ENCODE data around the gene TTC23.

TTC23 gene

DNA sequence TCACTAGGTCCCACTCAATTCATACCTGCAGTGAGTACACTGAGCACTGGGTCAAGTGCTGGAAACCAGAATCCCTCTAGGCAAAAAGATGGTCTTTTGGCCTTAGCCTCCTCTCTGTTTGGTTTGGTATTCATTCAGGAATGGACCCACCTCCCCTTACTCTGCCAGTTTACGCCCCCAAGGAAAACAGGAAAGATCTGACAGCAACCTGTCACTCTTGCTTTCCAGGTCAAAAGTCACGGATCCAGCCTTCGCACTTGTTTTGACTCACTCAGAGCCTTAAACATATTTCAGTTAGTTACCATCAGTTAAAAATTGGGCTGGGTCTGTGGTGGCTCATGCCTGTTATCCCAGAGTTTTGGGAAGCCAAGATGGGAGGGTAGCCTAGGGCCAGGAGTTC lies 76.4 kb downstream of the TTC23 start:
- Mint-ChIP-seq H3K27ac (no peak overlapping the region), H3K4me1 (ENCODE audit: low read depth) (no peaks in the 10 kb centered on the region), H3K9me3 (no peaks in the 10 kb centered on the region), H3K36me3 (ENCODE audit: low read depth) (peaks cover 33% of the 10 kb centered on the region), H3K27me3 (no peaks in the 10 kb centered on the region), H3K4me3 (no peak overlapping the region)
- intact Hi-C loops (cut with micrococcal nuclease), result no loop called here

DNA sequence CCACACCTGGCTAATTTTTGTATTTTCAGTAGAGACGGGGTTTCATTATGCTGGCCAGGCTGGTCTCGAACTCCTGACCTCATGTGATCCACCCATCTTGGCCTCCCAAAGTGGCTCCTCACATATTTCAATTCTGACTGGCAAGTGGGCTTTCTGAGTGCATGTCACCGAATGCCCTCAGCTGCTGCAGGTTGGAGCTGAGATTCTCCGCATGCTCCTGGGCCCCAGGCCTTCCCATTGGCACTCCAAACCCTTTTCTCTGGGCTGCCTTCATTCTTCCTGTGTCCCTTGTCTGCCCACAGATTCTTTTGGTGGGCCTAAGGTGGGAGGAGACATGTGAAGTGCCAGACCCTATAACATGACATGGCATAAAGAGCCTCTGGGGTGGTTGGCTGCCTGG lies 77.2 kb downstream of the TTC23 start:
- no peaks in the 10 kb centered on the region for H3K9me3 Mint-ChIP-seq
- H3K27ac Mint-ChIP-seq, result no peak overlapping the region
- no peak overlapping the region for H3K4me3 Mint-ChIP-seq
- intact Hi-C loops (cut with micrococcal nuclease), result no loop called here
- peaks cover 37% of the 10 kb centered on the region for H3K36me3 Mint-ChIP-seq (ENCODE audit: low read depth)
- no peaks in the 10 kb centered on the region for H3K4me1 Mint-ChIP-seq (ENCODE audit: low read depth)
- H3K27me3 Mint-ChIP-seq, result no peaks in the 10 kb centered on the region

DNA sequence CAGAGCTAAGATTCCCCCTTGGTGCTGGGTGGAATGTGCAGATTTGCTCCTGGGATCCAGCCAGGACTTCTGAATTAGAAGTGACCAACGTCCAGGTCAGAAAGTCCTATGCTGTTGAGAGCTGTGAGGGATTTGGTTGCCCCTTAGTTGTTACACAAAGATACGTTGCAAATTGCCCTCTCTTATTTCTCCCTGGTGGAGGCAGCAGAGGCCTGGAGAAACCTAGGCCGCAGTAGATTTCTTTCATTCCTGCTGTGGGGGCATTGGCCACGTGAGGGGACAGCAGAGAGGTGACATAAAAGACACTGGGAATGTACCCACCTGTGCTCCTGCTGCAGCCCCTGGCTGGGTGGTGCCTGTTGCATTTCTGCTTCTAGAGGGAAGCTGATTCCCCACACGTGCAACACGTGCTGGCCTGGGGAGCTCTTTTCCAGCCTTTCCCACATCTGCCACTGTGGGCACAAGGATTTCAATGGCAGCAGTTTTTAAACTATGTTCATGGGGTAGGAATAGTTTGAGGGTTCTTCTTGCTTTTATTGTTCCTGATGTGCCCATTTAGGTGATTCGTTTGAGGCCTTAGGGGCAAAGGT lies 78.8 kb downstream of the TTC23 start:
- no peaks in the 10 kb centered on the region for H3K4me1 Mint-ChIP-seq (ENCODE audit: low read depth)
- H3K27ac Mint-ChIP-seq, result no peak overlapping the region
- H3K4me3 Mint-ChIP-seq, result no peak overlapping the region
- intact Hi-C loops (cut with micrococcal nuclease), result no loop called here
- no peaks in the 10 kb centered on the region for H3K27me3 Mint-ChIP-seq
- H3K9me3 Mint-ChIP-seq, result no peaks in the 10 kb centered on the region
- H3K36me3 Mint-ChIP-seq (ENCODE audit: low read depth), result peaks cover 37% of the 10 kb centered on the region

GRCh38 chr15:99169769-99170311 lies 79.5 kb downstream of the TTC23 start:
- no peaks in the 10 kb centered on the region for H3K27me3 Mint-ChIP-seq
- peaks cover 36% of the 10 kb centered on the region for H3K36me3 Mint-ChIP-seq (ENCODE audit: low read depth)
- intact Hi-C loops (cut with micrococcal nuclease), result no loop called here
- H3K4me3 Mint-ChIP-seq, result no peak overlapping the region
- no peaks in the 10 kb centered on the region for H3K9me3 Mint-ChIP-seq
- H3K27ac Mint-ChIP-seq, result no peak overlapping the region
- H3K4me1 Mint-ChIP-seq (ENCODE audit: low read depth), result no peaks in the 10 kb centered on the region

DNA sequence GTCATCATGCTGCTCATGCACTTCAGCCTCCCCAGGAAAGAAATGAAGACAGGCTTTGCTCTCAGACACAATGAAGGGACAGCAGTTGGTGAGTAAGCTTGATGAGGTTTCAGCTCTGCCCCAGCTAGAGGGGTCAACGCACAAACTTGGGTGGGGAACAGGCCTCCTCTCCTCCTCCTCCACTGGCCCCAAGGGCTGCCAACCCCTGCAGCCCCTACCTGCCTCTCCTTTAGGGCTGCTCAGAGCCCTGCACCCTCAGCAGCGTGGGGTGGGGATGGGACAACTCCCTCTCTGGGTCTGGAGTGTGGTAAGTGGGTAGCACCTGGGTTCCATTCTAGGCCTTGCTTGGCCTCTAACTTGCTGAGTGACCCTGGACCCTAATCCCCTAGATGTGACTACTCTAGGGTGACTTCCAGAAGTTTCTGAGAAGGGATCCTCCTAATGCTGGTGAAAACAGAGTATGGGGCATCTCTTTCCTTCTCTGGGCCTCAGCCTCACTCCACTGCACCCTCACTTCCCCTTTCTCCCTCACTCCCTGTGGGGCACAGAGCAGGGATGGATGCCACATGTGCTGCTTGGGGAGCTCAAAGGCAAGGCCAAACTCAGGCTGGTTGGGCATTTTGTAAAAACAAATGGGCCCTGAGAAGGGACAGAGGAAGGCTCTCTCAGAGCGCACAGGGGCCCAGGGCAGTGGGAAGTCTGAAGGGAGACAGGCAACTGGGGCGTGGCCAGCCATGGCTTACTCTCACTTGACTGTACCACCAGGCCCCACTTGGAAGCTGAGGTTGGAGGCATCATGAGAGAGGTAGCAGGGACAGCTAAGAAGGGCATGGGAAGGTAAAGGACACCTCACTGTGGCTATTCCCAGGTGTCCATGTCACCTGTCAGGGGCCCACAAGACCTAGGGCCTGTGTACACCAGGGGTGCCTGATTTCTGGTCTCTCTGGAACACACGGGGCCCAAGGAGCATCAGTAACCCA lies 80.5 kb downstream of the TTC23 start:
- peaks cover 26% of the 10 kb centered on the region for H3K36me3 Mint-ChIP-seq (ENCODE audit: low read depth)
- H3K27me3 Mint-ChIP-seq, result no peaks in the 10 kb centered on the region
- H3K9me3 Mint-ChIP-seq, result no peaks in the 10 kb centered on the region
- intact Hi-C loops (cut with micrococcal nuclease), result no loop called here
- no peak overlapping the region for H3K4me3 Mint-ChIP-seq
- no peak overlapping the region for H3K27ac Mint-ChIP-seq
- H3K4me1 Mint-ChIP-seq (ENCODE audit: low read depth), result no peaks in the 10 kb centered on the region

DNA sequence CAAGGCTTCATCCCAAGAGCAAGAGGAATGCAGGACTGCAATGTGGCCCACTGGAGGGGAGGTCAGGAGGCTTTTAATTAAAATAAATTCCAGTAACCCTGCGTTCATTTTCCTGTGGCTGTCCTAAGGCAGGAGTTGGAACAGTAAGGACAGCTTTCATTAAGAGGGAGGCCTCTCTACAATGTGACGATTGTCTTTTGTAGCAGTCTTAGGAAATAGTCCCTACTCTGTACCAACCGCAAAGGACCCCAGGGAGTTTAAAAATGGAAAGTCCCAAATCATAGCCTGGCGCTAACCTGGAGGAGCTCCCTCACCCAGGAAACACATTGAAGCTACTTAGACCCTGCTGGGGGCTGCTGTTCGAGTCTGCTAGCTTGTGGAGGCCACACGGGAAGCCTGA lies 81.7 kb downstream of the TTC23 start:
- no peaks in the 10 kb centered on the region for H3K4me1 Mint-ChIP-seq (ENCODE audit: low read depth)
- intact Hi-C loops (cut with micrococcal nuclease), result no loop called here
- no peak overlapping the region for H3K27ac Mint-ChIP-seq

DNA sequence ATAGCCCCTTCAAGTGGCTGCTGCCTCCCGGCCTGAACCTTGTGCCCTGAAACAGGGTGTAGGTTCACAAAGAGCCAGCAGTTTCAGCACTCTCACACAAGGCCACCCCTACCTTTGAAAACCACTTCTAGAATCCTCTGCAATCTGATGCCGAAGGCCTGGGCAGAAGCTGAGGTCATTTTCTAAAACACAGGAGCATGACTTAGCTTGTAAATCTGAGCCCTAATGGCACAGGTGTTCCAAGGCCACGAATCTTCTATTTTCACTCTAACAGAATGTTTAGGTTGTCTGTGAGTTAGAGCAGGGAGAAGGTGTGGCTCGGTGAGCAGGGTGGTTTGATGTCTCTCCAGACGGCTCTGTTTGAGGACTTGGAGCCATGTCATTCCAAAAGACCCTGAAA lies 82.2 kb downstream of the TTC23 start:
- no peaks in the 10 kb centered on the region for H3K9me3 Mint-ChIP-seq
- no peak overlapping the region for H3K4me3 Mint-ChIP-seq
- no peaks in the 10 kb centered on the region for H3K27me3 Mint-ChIP-seq
- no peak overlapping the region for H3K27ac Mint-ChIP-seq
- intact Hi-C loops (cut with micrococcal nuclease), result no loop called here
- H3K36me3 Mint-ChIP-seq (ENCODE audit: low read depth), result peaks cover 19% of the 10 kb centered on the region
- H3K4me1 Mint-ChIP-seq (ENCODE audit: low read depth), result no peaks in the 10 kb centered on the region

More for the DNA sequence above, 81.7 kb downstream of the TTC23 start:
- Mint-ChIP-seq H3K36me3 (ENCODE audit: low read depth) (peaks cover 19% of the 10 kb centered on the region), H3K4me3 (no peak overlapping the region), H3K9me3 (no peaks in the 10 kb centered on the region), H3K27me3 (no peaks in the 10 kb centered on the region)

GRCh38 chr15:99165956-99166689 lies 83.3 kb downstream of the TTC23 start:
- no peak overlapping the region for H3K4me3 Mint-ChIP-seq
- no peak overlapping the region for H3K27ac Mint-ChIP-seq
- peaks cover 10% of the 10 kb centered on the region for H3K36me3 Mint-ChIP-seq (ENCODE audit: low read depth)
- no peaks in the 10 kb centered on the region for H3K4me1 Mint-ChIP-seq (ENCODE audit: low read depth)
- intact Hi-C loops (cut with micrococcal nuclease), result no loop called here
- H3K9me3 Mint-ChIP-seq, result no peaks in the 10 kb centered on the region
- no peaks in the 10 kb centered on the region for H3K27me3 Mint-ChIP-seq

DNA sequence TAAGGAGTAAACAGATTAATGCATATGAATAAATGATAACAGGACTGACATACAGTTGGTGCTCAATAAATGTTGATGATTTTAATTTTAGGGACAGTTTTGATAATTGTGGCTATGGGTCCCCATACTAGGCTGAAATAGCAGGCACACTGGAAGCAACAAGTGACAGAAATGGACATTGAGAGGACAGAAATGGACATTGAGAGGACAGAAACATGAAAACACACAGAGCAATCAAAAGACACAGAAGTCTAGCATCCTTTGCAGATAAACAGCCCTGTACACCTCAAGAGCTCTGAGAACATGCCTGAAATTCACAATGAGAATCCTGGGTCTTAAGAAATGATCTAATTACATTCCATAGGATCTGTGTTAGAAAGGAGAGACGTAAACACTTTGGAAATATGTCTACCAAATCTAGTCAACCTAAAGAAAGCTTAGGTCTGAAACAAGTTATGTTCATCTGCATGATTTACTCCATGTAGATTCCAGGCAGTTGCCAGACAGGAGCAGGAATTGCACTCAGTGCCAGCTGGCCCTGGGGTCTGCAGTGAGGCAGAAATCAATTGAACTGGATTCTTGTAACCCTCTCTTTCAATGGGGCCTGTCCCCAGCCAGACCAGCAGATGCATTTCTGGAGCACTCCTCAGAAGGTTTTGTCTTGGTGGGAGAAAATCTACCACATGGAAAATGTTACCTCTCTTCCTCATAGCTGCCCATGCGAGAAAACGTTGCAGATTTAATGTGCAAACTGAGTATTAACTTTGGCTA lies 84.2 kb downstream of the TTC23 start:
- peaks cover 10% of the 10 kb centered on the region for H3K36me3 Mint-ChIP-seq (ENCODE audit: low read depth)
- intact Hi-C loops (cut with micrococcal nuclease), result no loop called here
- no peak overlapping the region for H3K27ac Mint-ChIP-seq
- H3K4me1 Mint-ChIP-seq (ENCODE audit: low read depth), result no peaks in the 10 kb centered on the region
- no peaks in the 10 kb centered on the region for H3K27me3 Mint-ChIP-seq
- no peaks in the 10 kb centered on the region for H3K9me3 Mint-ChIP-seq
- H3K4me3 Mint-ChIP-seq, result no peak overlapping the region

DNA sequence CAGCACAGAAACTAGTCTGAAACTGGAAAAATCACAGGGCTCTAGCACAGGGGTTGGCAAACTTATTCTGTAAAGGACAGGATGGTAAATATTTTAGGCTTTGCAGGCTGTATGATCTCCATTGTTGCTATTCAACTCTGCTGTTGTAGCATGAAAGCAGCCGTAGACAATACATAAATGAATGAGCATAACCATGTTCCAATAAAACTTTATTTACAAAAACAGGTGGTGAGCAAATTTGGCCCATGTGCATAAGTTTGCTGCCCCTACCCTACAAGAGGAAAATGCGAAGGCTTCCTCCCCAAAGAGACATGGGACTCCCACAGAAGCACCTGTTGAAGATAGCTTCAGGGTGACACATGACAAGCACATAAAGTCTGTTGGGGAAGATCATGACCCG lies 85.3 kb downstream of the TTC23 start:
- Mint-ChIP-seq H3K4me3 (no peak overlapping the region), H3K27ac (no peak overlapping the region), H3K9me3 (no peaks in the 10 kb centered on the region), H3K4me1 (ENCODE audit: low read depth) (no peaks in the 10 kb centered on the region), H3K36me3 (ENCODE audit: low read depth) (peaks cover 19% of the 10 kb centered on the region), H3K27me3 (no peaks in the 10 kb centered on the region)
- intact Hi-C loops (cut with micrococcal nuclease), result no loop called here

GRCh38 chr15:99163271-99164062 lies 85.9 kb downstream of the TTC23 start:
- Mint-ChIP-seq H3K36me3 (ENCODE audit: low read depth) (peaks cover 24% of the 10 kb centered on the region), H3K4me1 (ENCODE audit: low read depth) (no peaks in the 10 kb centered on the region), H3K27ac (no peak overlapping the region), H3K4me3 (no peak overlapping the region), H3K27me3 (no peaks in the 10 kb centered on the region), H3K9me3 (no peaks in the 10 kb centered on the region)
- intact Hi-C loops (cut with micrococcal nuclease), result no loop called here

DNA sequence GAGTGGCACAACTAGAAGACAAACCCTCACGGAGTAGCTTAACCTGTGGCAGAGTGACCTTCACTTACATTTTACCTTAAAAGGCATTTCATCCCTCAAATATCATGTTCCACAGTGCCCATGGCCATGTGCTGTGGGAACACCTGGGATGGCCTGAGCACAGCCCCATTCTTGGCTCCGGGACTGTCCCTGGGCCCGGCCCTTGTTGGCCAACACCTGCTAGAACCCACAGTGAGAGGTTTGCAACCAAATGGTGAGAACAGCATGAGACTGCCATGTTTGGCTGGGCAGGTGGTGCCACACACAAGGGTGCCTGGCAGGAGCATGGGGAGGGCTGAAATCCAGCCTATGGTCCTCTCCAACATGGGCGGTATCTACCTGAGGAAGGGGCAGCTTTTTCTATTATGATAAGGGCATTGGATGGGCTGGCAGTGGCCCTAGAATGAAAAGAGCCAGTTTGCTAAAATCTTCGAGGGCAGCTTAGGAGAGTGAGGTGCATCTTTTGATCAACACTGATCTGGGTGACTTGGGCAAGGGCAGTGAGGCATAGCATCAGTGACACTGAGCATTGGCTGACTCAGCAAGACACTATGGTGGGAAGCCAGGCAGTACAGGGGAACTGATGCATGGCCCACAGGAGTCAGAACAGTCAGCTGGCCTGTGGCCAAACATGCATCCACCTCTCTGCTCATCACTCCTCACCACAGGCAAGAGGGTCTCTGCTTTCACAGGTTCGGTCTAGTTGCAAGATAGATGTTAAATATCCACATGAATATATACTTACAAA lies 90.6 kb downstream of the TTC23 start:
- H3K27me3 Mint-ChIP-seq, result no peaks in the 10 kb centered on the region
- H3K4me3 Mint-ChIP-seq, result no peak overlapping the region
- peaks cover 25% of the 10 kb centered on the region for H3K36me3 Mint-ChIP-seq (ENCODE audit: low read depth)
- intact Hi-C loops (cut with micrococcal nuclease), result no loop called here
- H3K4me1 Mint-ChIP-seq (ENCODE audit: low read depth), result no peaks in the 10 kb centered on the region
- no peak overlapping the region for H3K27ac Mint-ChIP-seq
- H3K9me3 Mint-ChIP-seq, result no peaks in the 10 kb centered on the region

All from dendritic cell treated with granulocyte-macrophage colony-stimulating factor and Interleukin-4, amounts not matched to agents 40 ng/mL and 50 ng/mL, for 4 days (primary cell).